ENCODE data around the gene GGPS1.
"Not testable (repeated sequence)": the region's sequence is repeated elsewhere in the genome, so short reads cannot be mapped to it uniquely, and the experiment has no call there.

The GGPS1 gene

GRCh38 chr1:235364189-235364588 lies 35.8 kb downstream of the GGPS1 start:
- H3K9me3 ChIP-seq (ENCODE audit: control insufficient read depth, low read length); H3K4me1 ChIP-seq (ENCODE audit: control insufficient read depth, insufficient read depth, low read length, poor library complexity, severe bottlenecking); DNase-seq; H3K27me3 ChIP-seq (replicated peaks; ENCODE audit: control insufficient read depth, insufficient read depth, low read length, poor library complexity, severe bottlenecking); H3K27ac ChIP-seq (ENCODE audit: insufficient read depth, low read length, poor library complexity, severe bottlenecking); H3K4me3 ChIP-seq (ENCODE audit: insufficient read depth, low read depth, low read length, poor library complexity, severe bottlenecking); H3K36me3 ChIP-seq (ENCODE audit: control insufficient read depth, insufficient read depth, low read length): not testable (repeated sequence)

- Histone ChIP-seq H3K36me3 (ENCODE audit: control insufficient read depth, insufficient read depth, low read length) (no peaks in the 10 kb centered on the region), H3K27ac (ENCODE audit: insufficient read depth, low read length, poor library complexity, severe bottlenecking) (no peak overlapping the region), H3K4me3 (ENCODE audit: insufficient read depth, low read depth, low read length, poor library complexity, severe bottlenecking) (no peak overlapping the region), H3K4me1 (ENCODE audit: control insufficient read depth, insufficient read depth, low read length, poor library complexity, severe bottlenecking) (no peaks in the 10 kb centered on the region), H3K27me3 (replicated peaks; ENCODE audit: control insufficient read depth, insufficient read depth, low read length, poor library complexity, severe bottlenecking) (no peaks in the 10 kb centered on the region), H3K9me3 (ENCODE audit: control insufficient read depth, low read length) (no peaks in the 10 kb centered on the region)
- peak in 1 of 3 donors; percentile 1 for DNase-seq
Observed at GRCh38 chr1:235366286-235366685, 37.9 kb downstream of the GGPS1 start.

GRCh38 chr1:235367000-235367908 lies 38.9 kb downstream of the GGPS1 start, which contains the start of gene TBCE:
TBCE (plus strand) TSS chr1:235367427; CDS start chr1:235380050, 12,623 bp downstream.
- no peaks in the 10 kb centered on the region for H3K4me1 ChIP-seq (ENCODE audit: control insufficient read depth, insufficient read depth, low read length, poor library complexity, severe bottlenecking)
- peak within 1 kb of the TSS; percentile 99 for H3K4me3 ChIP-seq (ENCODE audit: insufficient read depth, low read depth, low read length, poor library complexity, severe bottlenecking)
- peak within 1 kb of the TSS; percentile 79 for H3K27ac ChIP-seq (ENCODE audit: insufficient read depth, low read length, poor library complexity, severe bottlenecking)
- H3K36me3 ChIP-seq (ENCODE audit: control insufficient read depth, insufficient read depth, low read length): no peaks in the 10 kb centered on the region
- no peaks in the 10 kb centered on the region for H3K27me3 ChIP-seq (replicated peaks; ENCODE audit: control insufficient read depth, insufficient read depth, low read length, poor library complexity, severe bottlenecking)
- H3K9me3 ChIP-seq (ENCODE audit: control insufficient read depth, low read length): no peaks in the 10 kb centered on the region
- DNase-seq: peak; percentile 64 to 78 (median 72)

- Histone ChIP-seq H3K4me3 (ENCODE audit: insufficient read depth, low read depth, low read length, poor library complexity, severe bottlenecking) (no peak overlapping the region), H3K9me3 (ENCODE audit: control insufficient read depth, low read length) (no peaks in the 10 kb centered on the region), H3K27me3 (replicated peaks; ENCODE audit: control insufficient read depth, insufficient read depth, low read length, poor library complexity, severe bottlenecking) (no peaks in the 10 kb centered on the region), H3K36me3 (ENCODE audit: control insufficient read depth, insufficient read depth, low read length) (no peaks in the 10 kb centered on the region), H3K27ac (ENCODE audit: insufficient read depth, low read length, poor library complexity, severe bottlenecking) (no peak overlapping the region), H3K4me1 (ENCODE audit: control insufficient read depth, insufficient read depth, low read length, poor library complexity, severe bottlenecking) (no peaks in the 10 kb centered on the region)
- DNase-seq: no peak
Observed at GRCh38 chr1:235368428-235368827, 40.1 kb downstream of the GGPS1 start.

- Histone ChIP-seq H3K4me1 (ENCODE audit: control insufficient read depth, insufficient read depth, low read length, poor library complexity, severe bottlenecking) (no peaks in the 10 kb centered on the region), H3K27me3 (replicated peaks; ENCODE audit: control insufficient read depth, insufficient read depth, low read length, poor library complexity, severe bottlenecking) (no peaks in the 10 kb centered on the region), H3K9me3 (ENCODE audit: control insufficient read depth, low read length) (no peaks in the 10 kb centered on the region), H3K27ac (ENCODE audit: insufficient read depth, low read length, poor library complexity, severe bottlenecking) (no peak overlapping the region), H3K4me3 (ENCODE audit: insufficient read depth, low read depth, low read length, poor library complexity, severe bottlenecking) (no peak overlapping the region), H3K36me3 (ENCODE audit: control insufficient read depth, insufficient read depth, low read length) (no peaks in the 10 kb centered on the region)
- DNase-seq: no peak
Observed at GRCh38 chr1:235369802-235370201, 41.4 kb downstream of the GGPS1 start.

GRCh38 chr1:235375919-235376605 lies 47.7 kb downstream of the GGPS1 start:
- Histone ChIP-seq H3K9me3 (ENCODE audit: control insufficient read depth, low read length) (no peaks in the 10 kb centered on the region), H3K27ac (ENCODE audit: insufficient read depth, low read length, poor library complexity, severe bottlenecking) (no peak overlapping the region), H3K36me3 (ENCODE audit: control insufficient read depth, insufficient read depth, low read length) (no peaks in the 10 kb centered on the region)

GRCh38 chr1:235378134-235378735 lies 49.9 kb downstream of the GGPS1 start:
- H3K36me3 ChIP-seq (ENCODE audit: control insufficient read depth, insufficient read depth, low read length); H3K27ac ChIP-seq (ENCODE audit: insufficient read depth, low read length, poor library complexity, severe bottlenecking): not testable (repeated sequence)

More at GRCh38 chr1:235375919-235376605, 47.7 kb downstream of the GGPS1 start:
- Histone ChIP-seq H3K4me1 (ENCODE audit: control insufficient read depth, insufficient read depth, low read length, poor library complexity, severe bottlenecking) (no peaks in the 10 kb centered on the region), H3K4me3 (ENCODE audit: insufficient read depth, low read depth, low read length, poor library complexity, severe bottlenecking) (no peak overlapping the region), H3K27me3 (replicated peaks; ENCODE audit: control insufficient read depth, insufficient read depth, low read length, poor library complexity, severe bottlenecking) (no peaks in the 10 kb centered on the region)
- DNase-seq: no peak

GRCh38 chr1:235381955-235382739 lies 53.8 kb downstream of the GGPS1 start:
- H3K36me3 ChIP-seq (ENCODE audit: control insufficient read depth, insufficient read depth, low read length); H3K27ac ChIP-seq (ENCODE audit: insufficient read depth, low read length, poor library complexity, severe bottlenecking); H3K9me3 ChIP-seq (ENCODE audit: control insufficient read depth, low read length); H3K4me3 ChIP-seq (ENCODE audit: insufficient read depth, low read depth, low read length, poor library complexity, severe bottlenecking); DNase-seq; H3K4me1 ChIP-seq (ENCODE audit: control insufficient read depth, insufficient read depth, low read length, poor library complexity, severe bottlenecking); H3K27me3 ChIP-seq (replicated peaks; ENCODE audit: control insufficient read depth, insufficient read depth, low read length, poor library complexity, severe bottlenecking): not testable (repeated sequence)

More at GRCh38 chr1:235378134-235378735, 49.9 kb downstream of the GGPS1 start:
- H3K4me3 ChIP-seq (ENCODE audit: insufficient read depth, low read depth, low read length, poor library complexity, severe bottlenecking); H3K9me3 ChIP-seq (ENCODE audit: control insufficient read depth, low read length); DNase-seq; H3K27me3 ChIP-seq (replicated peaks; ENCODE audit: control insufficient read depth, insufficient read depth, low read length, poor library complexity, severe bottlenecking); H3K4me1 ChIP-seq (ENCODE audit: control insufficient read depth, insufficient read depth, low read length, poor library complexity, severe bottlenecking): not testable (repeated sequence)

GRCh38 chr1:235385633-235386032 lies 57.3 kb downstream of the GGPS1 start:
- not testable (repeated sequence) for H3K4me3 ChIP-seq (ENCODE audit: insufficient read depth, low read depth, low read length, poor library complexity, severe bottlenecking); H3K36me3 ChIP-seq (ENCODE audit: control insufficient read depth, insufficient read depth, low read length); H3K27ac ChIP-seq (ENCODE audit: insufficient read depth, low read length, poor library complexity, severe bottlenecking); H3K27me3 ChIP-seq (replicated peaks; ENCODE audit: control insufficient read depth, insufficient read depth, low read length, poor library complexity, severe bottlenecking); H3K4me1 ChIP-seq (ENCODE audit: control insufficient read depth, insufficient read depth, low read length, poor library complexity, severe bottlenecking); H3K9me3 ChIP-seq (ENCODE audit: control insufficient read depth, low read length); DNase-seq

Data from effector memory CD4-positive, alpha-beta T cell (primary cell).